GM12864 (cell line): ENCODE results near the gene ZNF594.

ENCODE experiments used
- DNase-seq: peaks from one replicate; pipeline ENCODE4 v3.0.0-alpha.2; 2011; ENCODE audit warnings: low read depth
- H3K4me3 ChIP-seq: 2 replicates; pipeline ENCODE4 v1.5.1; 2011; ENCODE audit warnings: mild to moderate bottlenecking, low read depth, low read length, control low read depth
- TF ChIP-seq, protein P1 (sequence below): IDR thresholded peaks from 2 replicates; pipeline ENCODE4 v1.5.1; 2011; ENCODE audit warnings: low read depth, mild to moderate bottlenecking, moderate library complexity, low read length, control low read depth, inconsistent platforms; ENCODE audit errors: missing control alignments

Gene ZNF594

DNA sequence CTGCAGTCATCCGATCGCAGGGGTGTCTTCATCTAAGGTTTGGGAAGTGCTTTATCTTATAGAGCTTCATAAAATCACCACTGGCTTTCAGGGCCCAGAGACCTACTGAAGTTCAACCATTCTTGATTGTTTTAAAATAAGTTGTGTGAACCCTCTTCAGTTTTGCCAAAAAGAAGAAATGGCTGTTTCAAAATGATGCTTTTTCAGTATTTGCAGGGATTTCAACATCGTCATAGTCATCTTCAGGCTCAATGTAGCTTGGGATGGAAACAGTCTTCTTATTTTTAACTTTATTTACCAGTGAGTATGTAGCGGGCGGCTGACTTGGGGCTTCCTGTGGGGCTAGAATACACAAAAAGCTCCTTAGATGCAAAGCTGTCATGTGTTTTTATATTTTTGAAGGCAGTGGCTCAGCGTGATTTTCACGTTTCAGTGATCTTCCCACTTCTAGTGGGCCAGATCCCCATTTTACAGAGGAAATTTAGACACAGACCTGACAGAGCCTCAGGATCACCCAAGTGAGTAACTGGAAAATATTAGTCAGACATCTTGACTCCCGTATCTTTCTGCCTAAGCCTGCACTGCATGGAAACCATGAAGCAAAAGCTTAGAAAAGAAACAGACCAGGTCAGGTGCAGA, 19.1 kb upstream of the ZNF594 start:
- TF ChIP-seq, protein P1, sequence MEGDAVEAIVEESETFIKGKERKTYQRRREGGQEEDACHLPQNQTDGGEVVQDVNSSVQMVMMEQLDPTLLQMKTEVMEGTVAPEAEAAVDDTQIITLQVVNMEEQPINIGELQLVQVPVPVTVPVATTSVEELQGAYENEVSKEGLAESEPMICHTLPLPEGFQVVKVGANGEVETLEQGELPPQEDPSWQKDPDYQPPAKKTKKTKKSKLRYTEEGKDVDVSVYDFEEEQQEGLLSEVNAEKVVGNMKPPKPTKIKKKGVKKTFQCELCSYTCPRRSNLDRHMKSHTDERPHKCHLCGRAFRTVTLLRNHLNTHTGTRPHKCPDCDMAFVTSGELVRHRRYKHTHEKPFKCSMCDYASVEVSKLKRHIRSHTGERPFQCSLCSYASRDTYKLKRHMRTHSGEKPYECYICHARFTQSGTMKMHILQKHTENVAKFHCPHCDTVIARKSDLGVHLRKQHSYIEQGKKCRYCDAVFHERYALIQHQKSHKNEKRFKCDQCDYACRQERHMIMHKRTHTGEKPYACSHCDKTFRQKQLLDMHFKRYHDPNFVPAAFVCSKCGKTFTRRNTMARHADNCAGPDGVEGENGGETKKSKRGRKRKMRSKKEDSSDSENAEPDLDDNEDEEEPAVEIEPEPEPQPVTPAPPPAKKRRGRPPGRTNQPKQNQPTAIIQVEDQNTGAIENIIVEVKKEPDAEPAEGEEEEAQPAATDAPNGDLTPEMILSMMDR: no peak
- no peak overlapping the region for H3K4me3 ChIP-seq
- no peak for DNase-seq

DNA sequence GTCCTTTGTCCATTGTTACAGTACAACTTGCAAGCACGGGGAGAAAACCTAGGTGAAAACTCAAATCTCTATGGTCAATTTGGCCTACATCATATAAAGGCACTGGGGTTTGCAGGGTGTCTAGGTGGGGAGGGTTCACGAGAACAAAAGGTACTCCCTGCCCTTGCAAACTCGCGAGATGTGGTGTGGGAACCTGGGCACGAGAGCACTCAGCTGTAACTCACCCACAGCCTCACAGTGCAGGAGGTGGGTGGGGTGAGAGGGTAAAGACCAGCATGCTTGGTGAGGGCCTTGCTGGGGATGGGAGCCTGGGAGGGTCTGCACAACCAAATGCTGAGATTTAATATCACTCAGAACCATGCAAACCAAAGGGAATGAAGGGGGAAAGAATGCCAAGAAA, 18.4 kb upstream of the ZNF594 start:
- TF ChIP-seq, protein P1: no peak
- no peak for DNase-seq
- H3K4me3 ChIP-seq: no peak overlapping the region

DNA sequence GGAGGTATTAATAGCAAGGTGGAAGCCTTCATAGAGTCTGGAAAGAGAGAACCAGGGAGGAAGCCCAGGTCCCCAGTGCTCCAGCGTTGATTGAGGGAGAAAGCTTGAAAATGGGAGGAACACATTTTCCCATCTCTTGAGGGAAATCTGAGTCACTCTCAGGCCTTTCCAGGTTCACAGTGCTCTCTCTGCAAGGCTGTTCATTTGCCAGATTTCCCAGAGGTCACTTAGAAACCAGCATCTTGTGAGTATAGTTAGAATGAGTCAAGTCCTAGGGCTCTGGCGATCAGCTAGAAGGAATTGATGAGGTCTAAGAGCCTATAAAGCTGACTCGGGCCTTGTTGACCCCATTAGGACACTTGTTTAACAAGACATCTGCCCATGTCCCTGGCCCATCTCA, 17.7 kb upstream of the ZNF594 start:
- H3K4me3 ChIP-seq: no peak overlapping the region
- TF ChIP-seq, protein P1: no peak
- DNase-seq: no peak

DNA sequence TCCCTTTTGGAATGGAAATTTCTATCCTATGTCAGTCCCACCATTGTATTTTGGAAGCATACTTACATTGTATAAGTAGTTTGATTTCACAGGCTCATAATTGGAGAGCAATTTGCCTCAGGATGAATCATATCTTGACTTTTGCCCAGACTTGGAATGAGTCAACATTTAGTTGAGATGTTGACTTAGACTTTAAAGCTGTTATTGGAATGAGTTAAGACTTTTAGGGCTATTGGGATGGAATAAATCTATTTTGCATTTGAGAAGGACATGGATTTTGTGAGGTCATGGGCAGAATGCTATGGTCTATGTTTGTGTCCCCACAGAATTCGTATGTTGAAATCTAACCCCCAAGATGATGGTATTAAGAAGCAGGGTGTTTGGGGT, 12.2 kb upstream of the ZNF594 start:
- no peak for DNase-seq
- no peak overlapping the region for H3K4me3 ChIP-seq
- TF ChIP-seq, protein P1: no peak

DNA sequence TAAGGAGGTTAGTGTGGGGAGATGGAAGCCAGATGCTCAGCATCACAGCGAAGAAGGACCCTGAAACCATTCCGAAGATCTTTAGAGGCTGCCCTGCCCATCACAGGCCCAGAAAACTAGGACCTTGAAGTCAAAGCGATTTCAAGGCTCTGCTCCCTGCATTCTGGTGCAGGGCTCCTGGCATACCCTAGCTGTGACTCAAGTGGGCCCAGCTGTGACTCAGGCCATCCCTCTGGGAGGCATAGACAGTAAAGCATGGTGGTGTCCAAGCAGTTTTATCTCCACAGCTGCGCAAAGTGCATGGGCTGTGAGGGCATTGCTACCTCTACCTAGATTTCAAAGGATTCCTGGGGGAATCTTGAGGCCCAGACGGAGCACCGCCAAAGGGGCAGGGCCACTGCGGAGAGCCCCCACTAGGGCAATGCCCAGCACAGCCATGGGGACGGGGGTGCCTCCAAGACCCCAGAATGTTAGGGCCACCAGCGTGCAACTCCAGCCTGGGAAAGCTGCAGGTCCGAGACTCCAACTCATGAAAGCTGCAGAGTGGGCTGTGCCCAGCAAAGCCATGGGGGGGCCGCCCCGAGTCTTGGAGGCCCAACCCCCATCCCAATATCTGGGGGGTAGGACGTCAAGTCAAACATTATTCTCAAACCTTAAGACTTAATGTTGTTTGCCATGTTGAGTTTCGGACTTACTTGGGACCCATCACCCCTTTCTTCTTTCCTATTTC, 11.7 kb upstream of the ZNF594 start:
- no peak overlapping the region for H3K4me3 ChIP-seq
- TF ChIP-seq, protein P1: no peak
- DNase-seq: no peak

DNA sequence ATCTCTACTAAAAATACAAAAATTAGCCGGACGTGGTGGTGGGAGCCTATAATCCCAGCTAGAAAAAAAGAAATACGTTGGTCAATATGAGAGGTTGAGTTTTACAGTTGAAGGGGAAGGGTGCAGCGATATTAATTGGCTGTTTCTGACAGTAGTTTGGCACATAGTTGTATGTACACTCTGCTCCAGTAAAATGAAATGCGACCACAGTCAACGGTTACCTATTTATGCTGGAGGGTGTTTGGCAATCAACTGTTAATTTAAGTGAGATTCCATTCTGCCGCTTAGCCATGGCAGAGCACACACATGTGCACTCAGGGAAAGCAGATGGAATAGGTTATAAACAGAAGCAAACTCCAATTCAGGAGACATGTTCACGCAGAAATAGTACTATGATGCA, 9.3 kb upstream of the ZNF594 start:
- DNase-seq: no peak
- TF ChIP-seq, protein P1: no peak
- H3K4me3 ChIP-seq: no peak overlapping the region

DNA sequence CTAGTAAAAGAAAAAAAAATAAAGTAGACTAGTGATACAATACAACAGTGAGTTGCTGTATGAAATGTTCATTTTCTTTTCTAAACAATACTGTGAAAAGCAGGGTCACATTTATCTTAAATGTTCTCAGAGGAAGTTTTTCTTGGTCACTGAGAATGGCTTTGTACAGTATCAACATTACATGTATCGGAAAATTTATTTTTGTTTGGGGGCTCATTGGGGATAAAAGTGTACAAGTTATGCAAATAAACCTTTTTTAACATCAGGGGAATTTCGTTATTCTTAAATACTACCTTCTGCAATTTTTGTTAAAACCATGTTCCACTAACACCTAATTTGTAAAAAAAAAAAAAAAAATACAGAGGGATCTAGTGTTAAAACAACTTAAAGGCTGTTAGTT, 8.7 kb upstream of the ZNF594 start:
- DNase-seq: peak; percentile 62
- TF ChIP-seq, protein P1: no peak
- H3K4me3 ChIP-seq: no peak overlapping the region
